Nephron (organoid): ENCODE measurements around the gene TCERG1.
A peak's percentile ranks its signal among the peaks of the same experiment; 100 is the strongest.

ENCODE experiments used
- H3K27ac Mint-ChIP-seq, 3 experiments: 2 replicates each; pipeline ENCODE4 v1.8.0; 2020; ENCODE audit warnings: mixed read lengths in 3 of 3, mild to moderate bottlenecking in 2 of 3, moderate library complexity in 1 of 3
- H3K27me3 Mint-ChIP-seq: 2 replicates; pipeline ENCODE4 v1.8.0; 2021; ENCODE audit warnings: low read depth, mild to moderate bottlenecking, moderate library complexity, mixed read lengths
- H3K36me3 Mint-ChIP-seq: 2 replicates; pipeline ENCODE4 v1.8.0; 2020; ENCODE audit warnings: low read depth, mixed read lengths
- H3K4me1 Mint-ChIP-seq: 2 replicates; pipeline ENCODE4 v1.8.0; 2020; ENCODE audit warnings: mixed read lengths
- H3K4me3 Mint-ChIP-seq, 3 experiments: 2 replicates each; pipeline ENCODE4 v1.8.0; 2020; ENCODE audit warnings: mild to moderate bottlenecking in 3 of 3, mixed read lengths in 3 of 3, moderate library complexity in 2 of 3
- H3K9me3 Mint-ChIP-seq: 2 replicates; pipeline ENCODE4 v1.8.0; 2020; ENCODE audit warnings: mixed read lengths
- CTCF ChIP-seq, 3 experiments: fragments of 200-600 bp; sonication (generic); IDR thresholded peaks; one replicate each; pipeline ENCODE4 v1.5.0; 2021; ENCODE audit warnings: antibody characterized with exemption in 3 of 3; ENCODE audit not compliant: unreplicated experiment in 3 of 3

The TCERG1 gene

GRCh38 chr5:146458894-146459293 is 11.8 kb downstream of the TCERG1 start:
- no peak overlapping the region for H3K4me3 Mint-ChIP-seq
- H3K4me1 Mint-ChIP-seq, result no peaks in the 10 kb centered on the region
- peaks cover 70% of the 10 kb centered on the region for H3K36me3 Mint-ChIP-seq
- no peak overlapping the region for H3K27ac Mint-ChIP-seq
- no peak for TF ChIP-seq CTCF (IDR thresholded peaks at IDR 0.05; ENCODE audit: unreplicated experiment in 3 of 3)
- H3K9me3 Mint-ChIP-seq, result no peaks in the 10 kb centered on the region
- no peaks in the 10 kb centered on the region for H3K27me3 Mint-ChIP-seq

- TF ChIP-seq CTCF (IDR thresholded peaks at IDR 0.05; ENCODE audit: unreplicated experiment in 3 of 3), result no peak
- Mint-ChIP-seq H3K36me3 (peaks cover 73% of the 10 kb centered on the region), H3K9me3 (no peaks in the 10 kb centered on the region), H3K27me3 (no peaks in the 10 kb centered on the region), H3K4me3 (no peak overlapping the region), H3K4me1 (no peaks in the 10 kb centered on the region), H3K27ac (no peak overlapping the region)
Measured at GRCh38 chr5:146461319-146461718, 14.2 kb downstream of the TCERG1 start.

GRCh38 chr5:146463446-146463845 is 16.3 kb downstream of the TCERG1 start:
- no peak overlapping the region for H3K27ac Mint-ChIP-seq

GRCh38 chr5:146466521-146467349 is 19.6 kb downstream of the TCERG1 start:
- Mint-ChIP-seq H3K4me3 (no peak overlapping the region), H3K9me3 (no peaks in the 10 kb centered on the region), H3K4me1 (no peaks in the 10 kb centered on the region), H3K36me3 (peaks cover 57% of the 10 kb centered on the region), H3K27ac (peak overlapping the region in 1 of 3 experiments; percentile 8), H3K27me3 (no peaks in the 10 kb centered on the region)
- TF ChIP-seq CTCF (IDR thresholded peaks at IDR 0.05; ENCODE audit: unreplicated experiment in 3 of 3), result peak; percentile 39 to 58 (median 42)

More at GRCh38 chr5:146463446-146463845, 16.3 kb downstream of the TCERG1 start:
- no peak for TF ChIP-seq CTCF (IDR thresholded peaks at IDR 0.05; ENCODE audit: unreplicated experiment in 3 of 3)
- peaks cover 60% of the 10 kb centered on the region for H3K36me3 Mint-ChIP-seq
- H3K27me3 Mint-ChIP-seq, result no peaks in the 10 kb centered on the region
- H3K9me3 Mint-ChIP-seq, result no peaks in the 10 kb centered on the region
- no peak overlapping the region for H3K4me3 Mint-ChIP-seq
- H3K4me1 Mint-ChIP-seq, result no peaks in the 10 kb centered on the region

GRCh38 chr5:146467760-146468159 is 20.6 kb downstream of the TCERG1 start:
- Mint-ChIP-seq H3K9me3 (no peaks in the 10 kb centered on the region), H3K27me3 (no peaks in the 10 kb centered on the region), H3K4me1 (no peaks in the 10 kb centered on the region), H3K36me3 (peaks cover 61% of the 10 kb centered on the region), H3K27ac (no peak overlapping the region), H3K4me3 (no peak overlapping the region)
- TF ChIP-seq CTCF (IDR thresholded peaks at IDR 0.05; ENCODE audit: unreplicated experiment in 3 of 3), result no peak

- Mint-ChIP-seq H3K9me3 (no peaks in the 10 kb centered on the region), H3K27ac (no peak overlapping the region), H3K36me3 (peaks cover 68% of the 10 kb centered on the region), H3K4me3 (no peak overlapping the region), H3K4me1 (no peaks in the 10 kb centered on the region), H3K27me3 (no peaks in the 10 kb centered on the region)
- TF ChIP-seq CTCF (IDR thresholded peaks at IDR 0.05; ENCODE audit: unreplicated experiment in 3 of 3), result no peak
Measured at GRCh38 chr5:146474065-146474464, 26.9 kb downstream of the TCERG1 start.
